SIG-M5 (cell line): ENCODE results near the gene RPL38.

Source experiments
- DNase-seq: peaks from one replicate; lab custom pipeline; 2025; lab: John Stamatoyannopoulos, UW

The RPL38 gene

GRCh38 chr17:74211141-74211911, 7.8 kb downstream of the RPL38 start:
- DNase-seq = no peak

GRCh38 chr17:74211912-74212208, 8.4 kb downstream of the RPL38 start:
- DNase-seq = no peak

- no peak for DNase-seq
These were observed 8.9 kb downstream of the RPL38 start for GRCh38 chr17:74212209-74212912.

GRCh38 chr17:74212913-74213791, 9.7 kb downstream of the RPL38 start, which contains the start of gene TTYH2:
TSS of gene TTYH2 (plus strand) at chr17:74213571. CDS start at chr17:74213588, 17 bp downstream.
- DNase-seq = peak; percentile 73

DNA sequence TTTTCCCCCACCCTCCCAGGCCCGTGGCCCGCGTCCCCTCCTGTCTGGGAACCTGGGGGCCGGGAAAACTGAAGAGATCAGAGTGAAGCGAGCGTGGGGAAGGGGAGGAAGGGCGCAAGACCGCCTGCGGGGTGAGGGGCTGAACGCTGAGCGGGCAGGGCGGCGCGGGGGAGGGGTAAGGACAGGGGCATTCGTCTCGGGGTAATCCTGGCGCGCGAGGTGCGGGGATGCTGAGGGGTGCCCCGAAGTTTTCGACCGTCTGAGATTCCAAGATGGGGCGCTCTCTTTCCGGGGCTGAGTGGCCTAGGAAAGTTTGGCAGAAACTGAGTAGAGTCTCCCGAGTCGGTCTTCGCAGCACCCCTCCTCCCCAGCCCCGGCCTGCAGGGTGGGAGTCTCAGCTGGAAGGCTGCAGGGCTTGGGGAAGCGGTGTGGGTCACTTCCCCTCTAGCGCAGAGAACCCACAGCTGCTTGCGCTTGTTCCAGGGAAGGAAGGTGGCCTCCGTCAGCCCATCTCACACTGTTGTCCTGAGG, 10.4 kb downstream of the RPL38 start:
- DNase-seq = no peak

GRCh38 chr17:74214484-74215341, 11.2 kb downstream of the RPL38 start:
- DNase-seq = no peak

GRCh38 chr17:74215342-74215727, 11.9 kb downstream of the RPL38 start:
- no peak for DNase-seq

DNA sequence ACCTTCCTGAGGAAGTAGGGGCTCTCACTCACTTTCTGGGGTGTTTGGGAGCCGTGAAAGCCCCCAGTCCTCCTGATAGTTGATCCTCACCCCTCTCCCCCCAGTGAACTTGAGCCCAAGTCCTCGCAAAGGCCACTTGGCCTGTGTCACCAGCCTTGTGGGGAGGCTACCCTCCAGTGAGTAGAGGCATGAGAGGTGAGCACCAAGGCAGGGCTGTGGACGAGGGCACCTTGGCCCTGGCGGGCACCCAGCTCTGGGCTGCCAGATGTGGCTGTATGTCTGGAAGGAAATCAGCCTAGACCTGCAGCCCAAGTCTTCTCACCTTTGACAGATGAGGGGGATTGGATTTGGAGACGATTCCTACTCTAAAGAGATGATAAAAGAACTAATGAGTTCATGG, 13.0 kb downstream of the RPL38 start:
- DNase-seq = no peak

- DNase-seq = no peak
These were observed 13.7 kb downstream of the RPL38 start for GRCh38 chr17:74217037-74217730.

GRCh38 chr17:74217888-74218287, 14.4 kb downstream of the RPL38 start:
- DNase-seq = no peak

GRCh38 chr17:74218436-74218835, 15.0 kb downstream of the RPL38 start:
- no peak for DNase-seq

DNA sequence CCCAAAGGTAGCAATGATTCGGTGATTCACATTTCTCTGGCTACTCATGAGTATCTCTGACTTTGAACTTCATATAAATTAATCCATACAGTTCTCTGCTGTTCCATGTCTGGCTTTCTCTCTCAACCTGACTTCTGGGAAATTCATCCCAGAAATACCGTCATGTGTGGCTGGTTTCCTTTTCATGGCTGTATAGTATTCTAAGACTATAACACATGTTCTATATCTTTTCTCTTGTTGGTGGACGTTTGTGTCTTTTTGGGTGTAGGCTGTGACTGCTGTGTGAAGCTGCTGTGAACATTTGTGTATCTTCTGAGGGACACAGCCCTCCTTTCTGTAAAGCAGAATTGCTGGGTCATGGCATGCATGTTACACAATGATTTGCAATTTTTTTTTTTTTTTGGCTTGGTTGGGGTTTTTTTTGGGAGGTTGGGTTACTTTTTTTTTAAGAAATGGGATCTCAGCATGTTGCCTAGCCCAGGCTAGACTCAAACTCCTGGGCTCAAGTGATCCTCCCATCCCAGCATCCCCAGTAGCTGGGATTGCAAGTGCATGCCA, 16.2 kb downstream of the RPL38 start:
- no peak for DNase-seq

DNA sequence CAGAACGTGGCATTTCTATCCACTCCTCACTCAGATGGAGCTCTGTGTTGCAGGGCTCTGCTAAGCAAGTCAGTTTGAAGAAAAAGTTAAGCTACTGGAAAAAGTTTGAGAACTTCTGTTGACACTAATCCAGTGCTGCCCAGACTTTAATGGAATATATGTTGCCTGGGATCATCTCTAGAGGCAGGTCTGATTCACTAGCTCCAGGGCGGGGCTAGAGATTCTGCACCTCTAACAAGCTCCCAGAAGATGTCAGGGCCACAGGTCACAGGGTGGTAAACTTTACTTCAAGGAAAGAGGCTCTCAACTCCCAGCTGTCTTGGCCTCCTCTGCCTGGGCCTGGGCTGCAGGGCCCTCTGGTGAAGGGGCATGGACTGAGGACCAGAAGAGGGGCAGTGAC, 16.7 kb downstream of the RPL38 start:
- no peak for DNase-seq

DNA sequence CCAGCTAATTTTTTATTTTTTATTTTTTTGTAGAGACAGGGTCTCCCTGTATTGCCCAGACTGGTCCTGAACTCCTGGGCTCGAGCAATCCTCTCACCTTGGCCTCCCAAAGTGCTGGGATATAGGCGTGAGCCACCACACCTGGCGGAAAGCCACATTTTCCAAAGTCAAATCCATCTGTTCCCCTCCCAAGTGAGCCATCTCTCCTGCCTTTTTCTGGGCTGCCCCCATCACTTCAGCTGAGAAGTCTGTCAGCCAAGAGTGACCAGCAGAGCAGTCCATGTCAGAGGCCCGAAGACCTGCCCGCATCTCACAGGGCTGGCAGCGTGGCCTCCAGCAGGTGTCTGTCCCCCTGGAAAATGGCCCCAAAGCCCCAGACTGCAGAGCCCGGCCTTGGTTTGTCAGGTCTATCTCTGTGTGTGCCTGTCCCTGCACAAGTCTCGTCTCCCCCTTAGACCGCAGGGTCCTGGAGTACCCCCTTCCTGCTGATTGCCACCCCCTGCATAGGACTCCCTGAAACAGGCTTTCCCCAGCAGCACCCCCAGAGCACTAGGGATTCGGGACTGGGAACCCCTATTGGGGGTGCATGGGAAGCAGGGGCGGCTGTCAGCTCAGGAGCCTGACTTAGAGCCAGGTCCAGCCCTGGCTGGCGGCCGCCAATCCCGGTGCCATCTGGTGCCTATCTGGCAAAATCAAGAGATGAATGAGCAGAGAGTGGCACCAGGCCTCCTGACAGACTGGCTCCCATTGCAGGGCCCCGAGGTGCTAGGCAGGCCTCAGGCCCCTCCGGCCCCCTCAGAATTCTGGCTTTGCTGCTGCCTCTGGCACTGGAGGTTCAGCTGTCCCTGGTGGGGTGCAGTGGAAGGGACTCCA, 17.7 kb downstream of the RPL38 start:
- no peak for DNase-seq

- DNase-seq = no peak
These were observed 18.9 kb downstream of the RPL38 start for GRCh38 chr17:74222399-74222798.

GRCh38 chr17:74223901-74224300, 20.4 kb downstream of the RPL38 start:
- DNase-seq = no peak

GRCh38 chr17:74224959-74225725, 21.7 kb downstream of the RPL38 start:
- DNase-seq = no peak

DNA sequence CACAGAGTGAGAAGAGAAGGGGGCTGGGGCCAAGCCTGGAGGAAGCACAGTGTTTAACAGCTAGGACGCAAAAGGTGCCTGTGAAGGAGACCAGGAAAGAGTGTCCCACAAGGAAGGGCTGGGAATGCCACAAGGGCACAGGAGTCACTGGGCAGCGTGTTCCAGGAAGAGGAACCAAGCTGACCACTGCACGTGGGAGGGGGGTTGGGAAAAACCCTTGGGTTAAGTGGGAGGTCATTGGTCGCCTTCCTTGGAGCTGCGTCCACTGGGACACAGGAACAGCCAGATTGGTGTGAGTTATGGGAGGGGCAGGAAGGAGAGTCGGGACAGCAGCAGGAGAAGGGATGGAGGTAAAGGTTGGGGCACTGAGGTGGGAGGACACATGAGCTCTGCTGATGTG, 22.8 kb downstream of the RPL38 start:
- no peak for DNase-seq
